HT-29 (cell line): Measurements from ENCODE around the gene TCERG1L. TPM values are rescaled to one million over a fixed set of nuclear protein-coding genes. Genes with fewer than 3 reads are reported as not detected.
"Not testable (repeated sequence)": the region's sequence is repeated elsewhere in the genome, so short reads cannot be mapped to it uniquely, and the experiment has no call there.

Experiments used
- DNase-seq: peaks from one replicate; pipeline ENCODE4 v3.0.0-alpha.2; 2015; ENCODE audit warnings: low spot score
- total RNA-seq: library from RNA; depleted of rRNA; stranded (reverse); fragments of >200 nt; shearing (Covaris generic); gene quantifications from 2 replicates; pipeline ENCODE4 v1.2.3, GENCODE V29; 2014; rRNA removed

Gene TCERG1L
- not detected in 2 replicates for total RNA-seq

- no peak for DNase-seq
Measured at GRCh38 chr10:131311661-131312477, at the start of gene TCERG1L. Gene TCERG1L (minus strand): TSS chr10:131311721. CDS start chr10:131311635, 86 bp downstream.

GRCh38 chr10:131358741-131359442 is 47.4 kb upstream of the TCERG1L start:
- no peak for DNase-seq

GRCh38 chr10:131356442-131356841 is 44.9 kb upstream of the TCERG1L start:
- DNase-seq: no peak

- DNase-seq: no peak
Measured at GRCh38 chr10:131355881-131356280, 44.4 kb upstream of the TCERG1L start.

- DNase-seq: no peak
Measured at GRCh38 chr10:131355056-131355455, 43.5 kb upstream of the TCERG1L start.

GRCh38 chr10:131354380-131354779 is 42.9 kb upstream of the TCERG1L start:
- DNase-seq: peak; percentile 11

GRCh38 chr10:131352765-131353290 is 41.3 kb upstream of the TCERG1L start:
- DNase-seq: no peak

- DNase-seq: no peak
Measured at GRCh38 chr10:131350660-131351059, 39.1 kb upstream of the TCERG1L start.

- DNase-seq: no peak
Measured at GRCh38 chr10:131350245-131350644, 38.7 kb upstream of the TCERG1L start.

- DNase-seq: no peak
Measured at GRCh38 chr10:131346456-131346855, 34.9 kb upstream of the TCERG1L start.

GRCh38 chr10:131345691-131346090 is 34.2 kb upstream of the TCERG1L start:
- no peak for DNase-seq

GRCh38 chr10:131344747-131345146 is 33.2 kb upstream of the TCERG1L start:
- DNase-seq: no peak

GRCh38 chr10:131337741-131338140 is 26.2 kb upstream of the TCERG1L start:
- no peak for DNase-seq

- no peak for DNase-seq
Measured at GRCh38 chr10:131332821-131333220, 21.3 kb upstream of the TCERG1L start.

- DNase-seq: no peak
Measured at GRCh38 chr10:131323880-131324279, 12.4 kb upstream of the TCERG1L start.

- DNase-seq: no peak
Measured at GRCh38 chr10:131323025-131323424, 11.5 kb upstream of the TCERG1L start.

GRCh38 chr10:131322575-131322974 is 11.1 kb upstream of the TCERG1L start:
- DNase-seq: not testable (repeated sequence)

- no peak for DNase-seq
Measured at GRCh38 chr10:131320860-131321604, 9.5 kb upstream of the TCERG1L start.

- no peak for DNase-seq
Measured at GRCh38 chr10:131318814-131319213, 7.3 kb upstream of the TCERG1L start.

GRCh38 chr10:131318291-131318690 is 6.8 kb upstream of the TCERG1L start:
- DNase-seq: no peak

GRCh38 chr10:131316321-131317075 is 5.0 kb upstream of the TCERG1L start:
- DNase-seq: no peak
